CD4-positive, alpha-beta T cell treated with Interleukin-15 for 1 hour (primary cell): Measurements from ENCODE around the gene CARD11.
"Not testable (repeated sequence)": the region's sequence is repeated elsewhere in the genome, so short reads cannot be mapped to it uniquely, and the experiment has no call there.

ENCODE experiments used
- DNase-seq: peaks from one replicate; pipeline ENCODE4 v3.0.0-alpha.2; 2020

CARD11 gene

GRCh38 chr7:2923886-2924574, 119.6 kb downstream of the CARD11 start:
- DNase-seq, result peak; percentile 7

GRCh38 chr7:2923291-2923781, 120.3 kb downstream of the CARD11 start:
- DNase-seq, result no peak

- DNase-seq, result no peak
Measured at GRCh38 chr7:2922866-2923265, 120.8 kb downstream of the CARD11 start.

DNA sequence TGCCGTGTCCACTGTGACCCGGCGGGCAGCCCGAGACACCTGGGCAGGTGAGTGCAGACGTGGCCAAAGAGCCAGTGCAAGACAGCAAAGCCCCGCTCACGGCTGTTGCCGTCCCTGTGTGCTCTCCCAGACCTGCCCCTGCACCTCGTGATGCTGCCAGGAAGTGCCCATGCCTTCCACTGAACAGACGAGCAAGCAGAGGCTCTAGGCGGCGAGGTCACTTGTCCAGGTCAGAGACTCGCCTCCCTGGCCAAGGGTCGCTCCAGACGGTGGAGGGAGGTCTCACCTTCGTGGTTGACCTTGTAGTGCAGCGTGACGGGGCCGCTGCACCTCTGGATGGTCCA, 121.3 kb downstream of the CARD11 start:
- DNase-seq, result no peak

- DNase-seq, result no peak
Measured at GRCh38 chr7:2921653-2922347, 121.9 kb downstream of the CARD11 start.

- DNase-seq, result no peak
Measured at GRCh38 chr7:2920956-2921652, 122.6 kb downstream of the CARD11 start.

- not testable (repeated sequence) for DNase-seq
Measured at GRCh38 chr7:2920480-2920879, 123.2 kb downstream of the CARD11 start.

DNA sequence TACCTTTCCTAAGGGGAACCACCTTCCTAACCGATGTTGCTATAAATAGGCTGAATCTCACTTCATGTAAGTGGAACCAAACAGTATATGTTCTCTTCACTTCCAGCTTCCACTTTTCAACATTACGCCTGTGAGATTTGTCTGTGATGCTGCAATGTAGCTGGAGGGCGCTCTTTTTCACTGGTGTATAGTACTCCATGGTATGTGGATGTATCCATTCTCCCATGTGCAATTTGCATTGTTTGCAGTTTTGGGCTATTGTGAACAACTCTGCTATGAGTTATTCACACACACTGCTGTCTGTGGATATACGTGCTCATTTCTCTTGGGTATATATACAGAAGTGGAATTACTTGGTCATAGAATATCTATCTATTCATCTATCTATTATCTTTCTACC, 123.6 kb downstream of the CARD11 start:
- DNase-seq, result no peak

DNA sequence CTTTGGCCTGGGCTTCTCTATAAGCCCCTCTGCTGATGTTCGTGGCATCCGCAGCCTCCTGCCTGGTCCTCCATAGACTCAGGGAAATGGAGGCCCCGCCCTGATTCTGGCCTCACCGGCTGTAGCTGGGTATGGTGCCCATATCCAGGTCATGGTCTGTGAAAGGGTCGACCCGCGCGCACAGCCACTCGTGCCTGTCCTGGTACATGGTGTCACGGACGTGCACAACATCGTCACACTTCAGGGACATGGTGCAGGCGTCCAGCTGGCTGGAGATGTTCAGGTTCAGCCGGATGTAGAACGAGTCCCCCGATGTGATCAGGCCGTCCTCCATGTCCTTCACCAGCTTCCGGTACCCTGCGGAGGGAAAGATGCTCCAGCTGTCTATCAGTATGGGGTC, 124.4 kb downstream of the CARD11 start:
- DNase-seq, result no peak

GRCh38 chr7:2918406-2918805, 125.3 kb downstream of the CARD11 start:
- DNase-seq, result no peak

DNA sequence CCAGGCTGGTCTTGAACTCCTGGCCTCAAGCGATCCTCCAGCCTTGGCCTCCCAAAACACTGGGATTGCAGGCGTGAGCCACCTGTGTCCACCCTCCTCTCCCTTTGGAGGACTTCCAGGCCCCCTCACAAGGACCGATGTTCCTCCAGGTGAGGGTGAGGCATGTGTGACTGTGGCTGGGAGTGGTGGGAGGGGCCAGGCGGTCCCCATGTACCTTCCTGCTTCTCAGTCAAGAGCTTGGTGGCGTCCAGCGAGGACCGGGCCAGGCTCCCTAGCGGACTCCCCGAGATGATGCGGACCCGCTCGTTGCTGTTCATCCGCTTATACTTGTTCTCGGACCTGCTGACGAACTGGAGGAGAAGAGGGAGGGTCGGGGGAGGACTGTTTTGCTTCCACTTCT, 128.6 kb downstream of the CARD11 start:
- no peak for DNase-seq

DNA sequence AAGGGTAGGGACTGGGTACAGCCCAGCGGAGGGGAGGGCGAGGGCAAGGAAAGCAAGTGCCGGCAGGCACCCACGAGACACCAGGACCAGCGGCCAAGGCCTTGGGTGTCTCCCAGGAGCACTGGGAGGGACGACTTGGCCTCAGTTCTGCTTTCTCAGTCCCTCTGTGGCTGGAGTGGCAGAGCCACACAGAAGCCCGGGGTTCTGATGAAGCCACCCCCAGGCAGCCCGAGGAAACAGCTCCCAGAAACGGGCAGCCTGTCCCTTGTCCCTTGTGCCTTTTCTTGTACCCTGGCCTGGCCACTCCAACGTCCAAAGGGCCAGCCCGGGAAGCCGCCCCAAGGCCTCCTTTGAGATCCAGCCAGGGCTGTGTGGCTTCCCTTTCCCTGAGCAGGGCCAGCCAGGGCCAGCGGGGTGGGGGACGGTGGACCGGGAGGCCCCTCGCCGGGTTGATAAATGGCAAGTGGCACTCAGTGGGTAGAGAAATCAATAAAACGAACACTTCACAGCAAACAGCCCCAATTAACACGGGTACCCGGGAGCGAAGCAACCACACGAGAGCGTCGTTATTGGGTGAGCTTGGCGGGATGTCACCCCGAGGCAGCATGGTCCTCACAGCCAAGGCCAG, 129.8 kb downstream of the CARD11 start:
- DNase-seq, result no peak

DNA sequence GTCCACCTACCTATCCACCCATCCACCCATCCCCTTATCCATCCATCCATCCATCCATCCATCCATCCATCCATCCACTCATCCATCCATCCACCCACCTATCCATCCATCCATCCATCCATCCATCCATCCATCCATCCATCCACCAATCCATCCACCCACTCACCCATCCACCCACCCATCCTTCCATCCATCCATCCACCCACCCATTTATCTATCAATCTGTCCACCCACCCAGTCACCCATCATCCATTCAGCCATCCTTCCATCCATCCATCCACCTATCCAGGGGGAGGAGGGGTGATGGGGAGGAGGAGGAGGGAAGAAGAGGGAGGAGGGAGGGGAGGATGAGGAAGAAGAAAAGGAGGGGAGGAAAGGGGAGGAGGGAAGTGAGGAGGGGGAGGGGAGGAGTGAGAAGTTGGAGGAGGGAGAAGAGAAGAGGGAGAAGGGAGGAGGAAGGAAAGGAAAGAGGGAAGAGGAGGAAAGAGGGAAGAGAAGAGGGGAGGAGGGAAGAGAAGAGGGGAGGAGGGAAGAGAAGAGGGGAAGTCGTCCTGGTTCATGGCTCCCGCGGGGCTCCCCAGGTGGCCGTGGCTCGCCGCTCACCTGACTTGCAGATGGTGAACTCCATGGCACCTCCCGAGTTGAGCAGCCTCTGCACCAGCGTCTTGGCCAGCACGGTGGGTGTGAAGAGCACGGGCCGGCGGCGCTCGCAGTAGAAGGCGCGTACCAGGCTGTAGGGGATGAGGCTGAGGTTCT, 130.8 kb downstream of the CARD11 start:
- DNase-seq, result no peak

DNA sequence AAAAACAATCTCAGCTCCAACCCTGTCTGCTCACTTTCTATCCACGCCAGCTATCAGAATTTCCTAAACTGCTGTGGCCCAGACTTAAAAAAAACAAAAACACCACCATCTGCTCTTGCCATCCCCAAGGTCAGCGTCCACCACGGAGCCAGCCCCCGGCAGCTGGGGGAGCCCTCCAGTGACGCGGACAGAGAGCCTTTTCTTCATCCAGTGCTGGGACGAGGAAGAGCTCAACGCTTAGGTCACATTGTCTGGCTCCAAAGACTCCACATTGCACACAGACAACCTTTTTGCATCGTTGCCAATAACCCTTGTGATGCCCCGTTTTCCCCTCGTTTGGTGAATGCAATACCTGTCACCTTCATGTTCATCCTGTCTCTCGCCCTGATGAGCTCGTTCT, 132.2 kb downstream of the CARD11 start:
- DNase-seq, result no peak

DNA sequence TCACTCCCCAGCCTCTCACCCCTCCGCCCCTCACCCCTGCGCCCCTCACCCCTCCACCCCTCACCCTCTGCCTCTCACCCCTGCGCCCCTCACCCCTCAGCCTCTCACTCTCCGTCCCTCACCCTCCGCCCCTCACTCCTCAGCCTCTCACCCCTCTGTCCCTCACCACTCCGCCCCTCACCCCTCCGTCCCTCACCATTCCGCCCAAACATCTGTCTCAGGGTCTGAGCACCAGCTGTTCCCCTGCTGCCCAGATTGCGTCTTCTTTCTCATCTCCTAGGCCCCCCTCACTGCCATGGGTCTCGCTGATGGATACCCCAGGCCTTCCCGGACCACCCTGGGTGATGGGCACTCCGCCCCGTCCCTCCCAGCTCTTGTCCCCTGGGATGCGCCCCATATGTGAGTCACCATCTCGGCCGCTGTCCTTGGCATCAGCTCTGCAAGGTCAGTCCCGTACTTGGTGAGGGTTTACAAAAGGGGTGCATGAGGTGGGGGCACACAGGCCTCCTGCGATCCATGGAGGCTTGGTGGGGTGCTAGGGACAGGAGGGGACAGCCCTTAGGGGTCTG, 134.1 kb downstream of the CARD11 start:
- no peak for DNase-seq

GRCh38 chr7:2909043-2909442, 134.6 kb downstream of the CARD11 start:
- DNase-seq, result no peak

DNA sequence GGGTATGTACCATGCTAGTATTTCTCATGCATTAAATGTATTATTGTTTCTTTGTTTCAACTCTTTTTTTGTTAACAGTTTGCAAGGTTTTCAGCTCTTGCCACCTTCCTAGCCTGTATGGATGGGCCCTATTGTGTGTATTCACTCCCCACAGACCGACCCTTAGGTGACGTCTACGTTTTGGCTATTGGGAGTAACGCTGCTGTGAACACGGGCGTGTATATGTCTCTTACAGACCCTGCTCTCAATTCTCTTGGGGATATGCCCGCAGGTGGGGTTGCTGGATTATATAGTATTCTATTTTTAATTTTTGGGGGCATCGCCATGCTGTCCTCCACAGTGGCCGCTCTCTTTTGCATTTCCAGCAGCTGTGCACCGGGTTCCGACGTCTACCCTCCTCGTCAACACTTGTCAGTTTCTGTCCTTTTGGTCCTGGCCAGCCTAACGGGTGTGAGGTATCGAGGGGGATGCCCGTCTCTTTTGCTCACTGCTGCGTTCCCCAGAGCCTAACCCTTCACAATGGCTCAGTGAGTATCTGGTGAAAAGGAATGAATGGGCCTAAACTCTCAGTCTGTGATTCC, 135.5 kb downstream of the CARD11 start:
- DNase-seq, result no peak

DNA sequence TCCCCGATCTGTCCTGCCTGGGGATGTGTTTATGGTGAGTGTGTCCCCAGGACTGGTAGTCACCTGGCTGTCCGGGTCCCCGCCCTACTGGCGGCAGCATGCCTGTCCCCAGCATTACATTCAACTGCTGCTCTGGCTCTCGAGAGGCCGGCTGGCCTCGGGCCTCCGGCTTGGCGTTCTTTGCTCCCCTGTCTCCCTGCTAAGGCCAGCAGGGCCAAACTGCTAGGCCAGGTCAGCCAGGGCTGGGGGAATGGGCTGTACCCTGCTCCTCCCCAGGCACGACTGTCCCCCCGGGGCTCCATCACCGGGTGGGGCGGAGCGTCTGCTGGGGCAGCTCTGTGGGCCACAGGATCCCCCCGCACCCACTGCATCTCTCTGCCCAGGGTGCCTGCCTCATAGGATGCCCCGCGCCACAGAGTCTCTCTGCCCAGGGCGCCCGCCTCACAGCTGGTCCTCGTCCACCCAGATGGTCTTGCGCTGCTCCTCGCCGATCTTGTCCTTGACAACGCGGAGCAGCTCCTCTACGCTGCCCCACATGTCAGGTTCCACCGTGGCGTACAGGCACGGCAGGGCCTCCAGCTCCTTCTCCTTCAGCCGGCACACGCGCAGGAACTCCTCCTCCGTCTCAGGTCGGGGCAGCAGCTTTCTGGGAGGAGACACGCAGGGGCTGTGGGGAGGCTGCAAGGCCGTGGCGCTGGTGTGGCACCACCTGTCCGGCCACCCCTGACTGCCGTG, 137.3 kb downstream of the CARD11 start:
- no peak for DNase-seq

DNA sequence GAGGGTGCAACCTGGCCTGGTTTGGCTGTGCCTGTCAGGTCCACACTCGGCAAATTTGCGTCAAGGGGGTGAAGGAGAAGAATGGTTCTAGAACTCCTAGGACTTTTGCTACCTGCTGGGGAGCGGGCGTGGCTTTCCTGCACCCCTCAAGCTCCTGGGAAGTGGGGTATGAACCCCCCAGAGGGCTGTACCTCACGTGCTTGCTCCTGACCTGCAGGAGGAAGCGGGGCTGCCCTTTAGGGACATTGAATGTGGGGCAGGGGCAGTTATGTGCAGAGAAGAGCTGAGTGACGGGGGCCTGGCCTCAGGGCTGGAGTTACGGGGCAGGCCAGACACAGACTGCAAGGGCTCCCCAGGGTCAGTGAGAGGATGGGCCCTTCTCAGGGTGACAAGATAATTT, 138.2 kb downstream of the CARD11 start:
- no peak for DNase-seq

- no peak for DNase-seq
Measured at GRCh38 chr7:2905027-2905426, 138.6 kb downstream of the CARD11 start.

DNA sequence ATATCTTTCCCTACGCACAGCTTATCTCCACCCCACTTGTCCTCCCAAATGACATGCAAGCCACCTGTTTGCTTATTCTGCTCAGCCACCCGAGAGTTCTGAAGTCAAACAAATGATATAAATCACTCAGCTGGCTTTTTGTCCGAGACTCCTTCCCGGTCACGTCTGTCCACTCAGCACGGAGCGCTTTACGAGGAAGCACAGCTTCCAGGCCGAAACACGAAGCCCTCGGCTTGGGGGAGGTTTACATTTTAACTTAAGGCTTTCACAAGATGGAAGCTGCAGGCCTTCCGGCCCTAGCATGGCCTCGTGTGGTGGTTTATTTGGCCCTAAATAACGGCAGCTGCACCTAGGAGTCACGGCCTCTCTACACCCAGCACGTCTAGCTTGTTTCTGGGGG, 139.5 kb downstream of the CARD11 start:
- no peak for DNase-seq
